BLaER1 (cell line): Measurements from ENCODE around the gene ITPK1.

Source experiments
- H3K27ac ChIP-seq: shearing (Covaris generic); formaldehyde crosslinking; 2 replicates; pipeline ENCODE4 v1.8.1; 2022
- H3K27me3 ChIP-seq: shearing (Covaris generic); formaldehyde crosslinking; 2 replicates; pipeline ENCODE4 v1.8.1; 2022
- H3K36me3 ChIP-seq: shearing (Covaris generic); formaldehyde crosslinking; 2 replicates; pipeline ENCODE4 v1.8.1; 2022
- H3K4me1 ChIP-seq: shearing (Covaris generic); formaldehyde crosslinking; 2 replicates; pipeline ENCODE4 v1.8.1; 2022
- H3K4me2 ChIP-seq: shearing (Covaris generic); formaldehyde crosslinking; 2 replicates; pipeline ENCODE4 v1.8.1; 2022
- H3K4me3 ChIP-seq: shearing (Covaris generic); formaldehyde crosslinking; 2 replicates; pipeline ENCODE4 v1.8.1; 2022
- H3K9ac ChIP-seq: shearing (Covaris generic); formaldehyde crosslinking; 2 replicates; pipeline ENCODE4 v1.8.1; 2022
- H3K9me3 ChIP-seq: shearing (Covaris generic); formaldehyde crosslinking; 2 replicates; pipeline ENCODE4 v1.8.1; 2022
- H4K20me1 ChIP-seq: shearing (Covaris generic); formaldehyde crosslinking; 2 replicates; pipeline ENCODE4 v1.8.1; 2022
- Cebpa-rat ChIP-seq: shearing (Covaris generic); IDR thresholded peaks from 2 replicates; pipeline ENCODE4 v1.8.1; 2022

Gene ITPK1

GRCh38 chr14:92932448-92933395 is 183.0 kb downstream of the ITPK1 start:
- no peak overlapping the region for H3K4me2 ChIP-seq
- TF ChIP-seq Cebpa-rat = no peak
- H3K27ac ChIP-seq = 0 out of 2 replicates have a peak overlapping the region, but pooled peaks have one; percentile 9
- H3K9me3 ChIP-seq = no peaks in the 10 kb centered on the region
- H3K9ac ChIP-seq = no peak overlapping the region
- H3K4me1 ChIP-seq = no peaks in the 10 kb centered on the region
- H3K36me3 ChIP-seq = peaks cover 12% of the 10 kb centered on the region; the same call in 1 of the 2 replicates
- H3K27me3 ChIP-seq = no peaks in the 10 kb centered on the region
- no peaks in the 10 kb centered on the region for H4K20me1 ChIP-seq
- H3K4me3 ChIP-seq = no peak overlapping the region

- no peak overlapping the region for H3K4me3 ChIP-seq
- no peak overlapping the region for H3K27ac ChIP-seq
- no peaks in the 10 kb centered on the region for H3K4me1 ChIP-seq
- H3K36me3 ChIP-seq = peaks cover 12% of the 10 kb centered on the region; the same call in 1 of the 2 replicates
- no peak for TF ChIP-seq Cebpa-rat
- no peak overlapping the region for H3K4me2 ChIP-seq
- H3K9me3 ChIP-seq = no peaks in the 10 kb centered on the region
- no peaks in the 10 kb centered on the region for H3K27me3 ChIP-seq
- H4K20me1 ChIP-seq = no peaks in the 10 kb centered on the region
- no peak overlapping the region for H3K9ac ChIP-seq
Measured at GRCh38 chr14:92931681-92932447, 183.9 kb downstream of the ITPK1 start.

- no peaks in the 10 kb centered on the region for H3K4me1 ChIP-seq
- TF ChIP-seq Cebpa-rat = no peak
- no peak overlapping the region for H3K4me3 ChIP-seq
- H3K27me3 ChIP-seq = no peaks in the 10 kb centered on the region
- no peaks in the 10 kb centered on the region; the same call in 1 of the 2 replicates for H4K20me1 ChIP-seq
- peaks cover 6% of the 10 kb centered on the region; the same call in 1 of the 2 replicates for H3K36me3 ChIP-seq
- H3K9ac ChIP-seq = no peak overlapping the region
- no peak overlapping the region for H3K4me2 ChIP-seq
- H3K27ac ChIP-seq = no peak overlapping the region
- H3K9me3 ChIP-seq = no peaks in the 10 kb centered on the region
Measured at GRCh38 chr14:92930737-92931602, 184.8 kb downstream of the ITPK1 start.

- no peak overlapping the region for H3K27ac ChIP-seq
- TF ChIP-seq Cebpa-rat = no peak
- no peak overlapping the region for H3K4me2 ChIP-seq
- H3K36me3 ChIP-seq = no peaks in the 10 kb centered on the region
- no peaks in the 10 kb centered on the region for H3K4me1 ChIP-seq
- H3K27me3 ChIP-seq = no peaks in the 10 kb centered on the region
- no peak overlapping the region for H3K9ac ChIP-seq
- H3K4me3 ChIP-seq = no peak overlapping the region
- H3K9me3 ChIP-seq = no peaks in the 10 kb centered on the region
- no peaks in the 10 kb centered on the region; the same call in 1 of the 2 replicates for H4K20me1 ChIP-seq
Measured at GRCh38 chr14:92929689-92930608, 185.8 kb downstream of the ITPK1 start.

GRCh38 chr14:92928961-92929688 is 186.6 kb downstream of the ITPK1 start:
- Histone ChIP-seq H3K9me3 (no peaks in the 10 kb centered on the region), H3K9ac (no peak overlapping the region), H3K27me3 (no peaks in the 10 kb centered on the region), H3K27ac (no peak overlapping the region), H3K36me3 (no peaks in the 10 kb centered on the region), H3K4me2 (no peak overlapping the region), H3K4me3 (no peak overlapping the region), H3K4me1 (peaks cover 8% of the 10 kb centered on the region), H4K20me1 (no peaks in the 10 kb centered on the region; the same call in 1 of the 2 replicates)
- TF ChIP-seq Cebpa-rat = no peak

GRCh38 chr14:92928258-92928629 is 187.5 kb downstream of the ITPK1 start:
- H3K9me3 ChIP-seq = no peaks in the 10 kb centered on the region
- no peak overlapping the region for H3K9ac ChIP-seq
- TF ChIP-seq Cebpa-rat = no peak
- peaks cover 16% of the 10 kb centered on the region for H3K4me1 ChIP-seq
- H3K27me3 ChIP-seq = no peaks in the 10 kb centered on the region
- H3K4me2 ChIP-seq = no peak overlapping the region
- no peaks in the 10 kb centered on the region for H3K36me3 ChIP-seq
- H3K27ac ChIP-seq = no peak overlapping the region
- no peak overlapping the region for H3K4me3 ChIP-seq
- no peaks in the 10 kb centered on the region; the same call in 1 of the 2 replicates for H4K20me1 ChIP-seq

- Histone ChIP-seq H3K36me3 (no peaks in the 10 kb centered on the region), H3K9ac (no peak overlapping the region), H3K4me1 (peaks cover 16% of the 10 kb centered on the region), H3K9me3 (no peaks in the 10 kb centered on the region), H3K4me2 (no peak overlapping the region), H3K4me3 (no peak overlapping the region), H4K20me1 (no peaks in the 10 kb centered on the region; the same call in 1 of the 2 replicates), H3K27me3 (no peaks in the 10 kb centered on the region), H3K27ac (no peak overlapping the region)
- no peak for TF ChIP-seq Cebpa-rat
Measured at GRCh38 chr14:92927349-92928257, 188.1 kb downstream of the ITPK1 start.
